Lung (tissue), 12 donors: ENCODE measurements around the gene SPRED3. TPM values are rescaled to one million over a fixed set of nuclear protein-coding genes. Genes with fewer than 3 reads are reported as not detected.
A peak's percentile ranks its signal among the peaks of the same experiment; 100 is the strongest.
"Not testable (repeated sequence)": the region's sequence is repeated elsewhere in the genome, so short reads cannot be mapped to it uniquely, and the experiment has no call there.

Source experiments
- ATAC-seq: fragments of 200-7000 bp; cut with Tn5 transposase; one replicate; pipeline ENCODE4 v1.9.1; 2020; ENCODE audit warnings: moderate number of reproducible peaks; ENCODE audit not compliant: insufficient read depth, low FRiP score
- DNase-seq, 3 donors: peaks; one replicate each; pipeline ENCODE4 v3.0.0-alpha.2; 2013 to 2017
- H3K27ac ChIP-seq, 2 donors: one replicate each; pipeline ENCODE4 v1.5.1; 2013; ENCODE audit warnings: mild to moderate bottlenecking in 2 of 2, moderate library complexity in 2 of 2, control low read depth in 1 of 2, inconsistent platforms in 1 of 2, low read depth in 1 of 2, low read length in 1 of 2
- H3K27me3 ChIP-seq, 3 donors: one replicate each; pipeline ENCODE4 v1.5.1; 2013; ENCODE audit warnings: low read length in 2 of 3; ENCODE audit not compliant: control insufficient read depth in 3 of 3, insufficient read depth in 3 of 3
- H3K36me3 ChIP-seq, 4 donors: one replicate each; pipeline ENCODE4 v1.5.1; 2013; ENCODE audit warnings: low read length in 4 of 4, mild to moderate bottlenecking in 1 of 4, moderate library complexity in 1 of 4; ENCODE audit not compliant: control insufficient read depth in 4 of 4, insufficient read depth in 4 of 4
- H3K4me1 ChIP-seq, 5 donors: one replicate each; pipeline ENCODE4 v1.5.1; 2013; ENCODE audit warnings: low read length in 5 of 5, mild to moderate bottlenecking in 2 of 5, moderate library complexity in 1 of 5; ENCODE audit not compliant: control insufficient read depth in 5 of 5, insufficient read depth in 5 of 5
- H3K4me3 ChIP-seq: one replicate; pipeline ENCODE4 v1.5.1; 2013; ENCODE audit warnings: mild to moderate bottlenecking, control low read depth, moderate library complexity
- H3K9ac ChIP-seq, 2 donors: one replicate each; pipeline ENCODE4 v1.5.1; 2013; ENCODE audit warnings: low read length in 2 of 2, control low read depth in 1 of 2; ENCODE audit not compliant: insufficient read depth in 1 of 2
- H3K9me3 ChIP-seq, 4 donors: one replicate each; pipeline ENCODE4 v1.5.1; 2013; ENCODE audit warnings: low read length in 3 of 4, mild to moderate bottlenecking in 1 of 4, moderate library complexity in 1 of 4; ENCODE audit not compliant: control insufficient read depth in 4 of 4, insufficient read depth in 3 of 4
- CTCF ChIP-seq: IDR thresholded peaks from 2 replicates; pipeline ENCODE4 v1.5.1; 2012; ENCODE audit warnings: mild to moderate bottlenecking; ENCODE audit errors: control extremely low read depth, extremely low read depth
- WGBS, 2 donors: extraction: QIAGEN DNeasy Blood & Tissue Kit; methylation state at CpG; one replicate each; pipeline ENCODE4 v1.1.7; 2013; 5-methylcytosine and 5-hydroxymethylcytosine counted together
- polyA plus RNA-seq, 2 donors: library from polyadenylated mRNA; stranded (reverse); fragments of 200-250 nt; gene quantifications; one replicate each; pipeline ENCODE4 v1.2.1, GENCODE V29; 2013
- total RNA-seq, 2 donors: library from RNA; depleted of rRNA in 1 of 2; stranded (reverse); fragments of >200 nt in 1 of 2; gene quantifications; one replicate each; pipeline ENCODE4 v1.2.1, GENCODE V29; 2014 to 2021
- donor health status: control.
- donor health status: control.
- donor health status: Bipolar disorder and iron deficiency.
- donor health status: healthy.
- donor health status: DM: yes; HTN: yes; CAD: no.

SPRED3 gene
- total and polyA plus RNA-seq, 4 donors = 0.09 to 2.6 (median 1.3) TPM

- ATAC-seq (no peak), DNase-seq (peak in 1 of 3 donors; percentile 20)
- 62 to 75% methylated on average over 7 of the region's 7 CpGs for WGBS, 2 donors
- H3K36me3 ChIP-seq = peaks cover 0 to 15% (median 12%) of the 10 kb centered on the region in 4 donors
- no peak for TF ChIP-seq CTCF
- H3K27ac ChIP-seq = no peak overlapping the region
- H3K9me3 ChIP-seq = no peaks in the 10 kb centered on the region
- H3K4me3 ChIP-seq = no peak overlapping the region
- H3K9ac ChIP-seq = no peak overlapping the region
- no peaks in the 10 kb centered on the region for H3K27me3 ChIP-seq
- H3K4me1 ChIP-seq = no peaks in the 10 kb centered on the region
Observed at GRCh38 chr19:38409631-38410133, 21.2 kb downstream of the SPRED3 start.

- H3K36me3 ChIP-seq = peaks cover 0 to 10% (median 6%) of the 10 kb centered on the region in 4 donors
- not testable (repeated sequence) for DNase-seq, H3K27ac ChIP-seq, H3K9me3 ChIP-seq, H3K9ac ChIP-seq, H3K27me3 ChIP-seq, H3K4me1 ChIP-seq, ATAC-seq, H3K4me3 ChIP-seq
- 80 to 95% methylated on average over 6 of the region's 6 CpGs for WGBS, 2 donors
Observed at GRCh38 chr19:38410407-38410806, 21.9 kb downstream of the SPRED3 start.

GRCh38 chr19:38411041-38411712 lies 22.7 kb downstream of the SPRED3 start:
- DNase-seq = no peak
- Histone ChIP-seq H3K4me3 (no peak overlapping the region), H3K36me3 (peaks cover 0 to 10% (median 5%) of the 10 kb centered on the region in 4 donors), H3K27ac (no peak overlapping the region), H3K9ac (no peak overlapping the region), H3K27me3 (no peaks in the 10 kb centered on the region), H3K9me3 (no peaks in the 10 kb centered on the region), H3K4me1 (no peaks in the 10 kb centered on the region)
- no peak for ATAC-seq
- WGBS, 2 donors = 90 to 92% methylated on average over 13 of the region's 13 CpGs
- TF ChIP-seq CTCF = no peak

- not testable (repeated sequence) for H3K9ac ChIP-seq, H3K4me1 ChIP-seq, H3K27me3 ChIP-seq, ATAC-seq, H3K27ac ChIP-seq, H3K36me3 ChIP-seq, H3K4me3 ChIP-seq, H3K9me3 ChIP-seq, DNase-seq
- WGBS, 2 donors = 91 to 93% methylated on average over 5 of the region's 5 CpGs
Observed at GRCh38 chr19:38411898-38412297, 23.4 kb downstream of the SPRED3 start.
